MM.1S (cell line): ENCODE data around the gene LAMP1.

ENCODE experiments used
- DNase-seq: peaks from one replicate; pipeline ENCODE4 v3.0.0-alpha.2; 2015
- H2AFZ ChIP-seq: fragments of 300-600 bp; sonication (generic); 2 replicates; pipeline ENCODE4 v1.6.0; 2016; ENCODE audit warnings: antibody characterized with exemption, low read length
- H3F3A ChIP-seq: fragments of 300-600 bp; sonication (generic); 2 replicates; pipeline ENCODE4 v1.6.1; 2016; ENCODE audit warnings: mild to moderate bottlenecking, antibody characterized with exemption, low read length, moderate library complexity, mixed read lengths; ENCODE audit not compliant: insufficient read depth
- H3K27ac ChIP-seq: fragments of 300-600 bp; sonication (generic); 2 replicates; pipeline ENCODE4 v1.5.1; 2016; ENCODE audit warnings: mild to moderate bottlenecking, low read length
- H3K27me3 ChIP-seq: fragments of 300-600 bp; sonication (generic); replicated peaks from 2 replicates; pipeline ENCODE4 v1.6.0; 2016; ENCODE audit warnings: low read length; ENCODE audit not compliant: insufficient read depth
- H3K36me3 ChIP-seq: fragments of 300-600 bp; sonication (generic); replicated peaks from 2 replicates; pipeline ENCODE4 v1.6.1; 2016; ENCODE audit warnings: mild to moderate bottlenecking, low read length, mixed read lengths; ENCODE audit not compliant: insufficient read depth
- H3K4me1 ChIP-seq: fragments of 300-600 bp; sonication (generic); 2 replicates; pipeline ENCODE4 v1.6.1; 2016; ENCODE audit warnings: low read length, mixed read lengths
- H3K4me2 ChIP-seq: fragments of 300-600 bp; sonication (generic); 2 replicates; pipeline ENCODE4 v1.6.0; 2016; ENCODE audit warnings: low read depth, low read length
- H3K4me3 ChIP-seq: fragments of 300-600 bp; sonication (generic); 2 replicates; pipeline ENCODE4 v1.5.1; 2016; ENCODE audit warnings: low read length, mixed read lengths
- H3K79me2 ChIP-seq: fragments of 300-600 bp; sonication (generic); 2 replicates; pipeline ENCODE4 v1.6.1; 2016; ENCODE audit warnings: mixed run types, low read length, mixed read lengths
- H3K9ac ChIP-seq: fragments of 300-600 bp; sonication (generic); 2 replicates; pipeline ENCODE4 v1.6.1; 2016; ENCODE audit warnings: low read length, mixed read lengths
- H3K9me2 ChIP-seq: fragments of 300-600 bp; sonication (generic); replicated peaks from 2 replicates; pipeline ENCODE4 v1.6.1; 2016; ENCODE audit warnings: mild to moderate bottlenecking, low read length, mixed read lengths; ENCODE audit not compliant: insufficient read depth
- H3K9me3 ChIP-seq: fragments of 300-600 bp; sonication (generic); replicated peaks from 2 replicates; pipeline ENCODE4 v1.6.1; 2016; ENCODE audit warnings: mild to moderate bottlenecking, low read length, mixed read lengths; ENCODE audit not compliant: insufficient read depth
- H4K20me1 ChIP-seq: fragments of 300-600 bp; sonication (generic); 2 replicates; pipeline ENCODE4 v1.6.1; 2016; ENCODE audit warnings: mild to moderate bottlenecking, low read length, moderate library complexity, mixed read lengths; ENCODE audit not compliant: insufficient read depth
- EZH2 ChIP-seq: fragments of 300-600 bp; sonication (generic); optimal IDR thresholded peaks from 2 replicates; pipeline ENCODE3; 2017; ENCODE audit warnings: low read depth, mild to moderate bottlenecking, antibody characterized with exemption, low read length, mixed read lengths
- EZH2phosphoT487 ChIP-seq: fragments of 300-600 bp; sonication (generic); IDR thresholded peaks from 2 replicates; pipeline ENCODE4 v1.6.1; 2018; ENCODE audit warnings: antibody characterized with exemption, low read length
- TF ChIP-seq, protein P1 (sequence below): fragments of 300-600 bp; sonication (generic); IDR thresholded peaks from 2 replicates; pipeline ENCODE4 v1.5.1; 2016; ENCODE audit warnings: antibody characterized with exemption, low read length, mixed read lengths

Gene LAMP1

DNA sequence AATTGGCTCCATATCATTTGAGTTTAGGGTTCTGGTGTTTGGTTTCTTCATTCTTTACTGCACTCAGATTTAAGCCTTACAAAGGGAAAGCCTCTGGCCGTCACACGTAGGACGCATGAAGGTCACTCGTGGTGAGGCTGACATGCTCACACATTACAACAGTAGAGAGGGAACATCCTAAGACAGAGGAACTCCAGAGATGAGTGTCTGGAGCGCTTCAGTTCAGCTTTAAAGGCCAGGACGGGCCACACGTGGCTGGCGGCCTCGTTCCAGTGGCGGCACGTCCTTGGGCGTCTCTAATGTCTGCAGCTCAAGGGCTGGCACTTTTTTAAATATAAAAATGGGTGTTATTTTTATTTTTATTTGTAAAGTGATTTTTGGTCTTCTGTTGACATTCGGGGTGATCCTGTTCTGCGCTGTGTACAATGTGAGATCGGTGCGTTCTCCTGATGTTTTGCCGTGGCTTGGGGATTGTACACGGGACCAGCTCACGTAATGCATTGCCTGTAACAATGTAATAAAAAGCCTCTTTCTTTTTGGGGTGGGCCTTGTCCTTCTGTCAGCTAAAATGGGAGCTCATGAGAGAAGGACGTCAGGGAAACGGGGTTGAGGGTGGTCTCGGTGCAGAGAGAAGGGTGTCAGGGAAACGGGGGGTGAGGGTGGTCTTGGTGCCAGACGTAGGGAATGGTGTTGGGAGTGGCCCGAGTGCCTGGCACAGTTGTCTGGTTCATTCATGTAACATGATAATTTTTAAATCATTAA, 26.0 kb downstream of the LAMP1 start:
- no peaks in the 10 kb centered on the region for H3K36me3 ChIP-seq
- no peaks in the 10 kb centered on the region for H3K79me2 ChIP-seq
- H3K4me3 ChIP-seq: no peak overlapping the region
- H4K20me1 ChIP-seq: no peaks in the 10 kb centered on the region
- TF ChIP-seq, protein P1, sequence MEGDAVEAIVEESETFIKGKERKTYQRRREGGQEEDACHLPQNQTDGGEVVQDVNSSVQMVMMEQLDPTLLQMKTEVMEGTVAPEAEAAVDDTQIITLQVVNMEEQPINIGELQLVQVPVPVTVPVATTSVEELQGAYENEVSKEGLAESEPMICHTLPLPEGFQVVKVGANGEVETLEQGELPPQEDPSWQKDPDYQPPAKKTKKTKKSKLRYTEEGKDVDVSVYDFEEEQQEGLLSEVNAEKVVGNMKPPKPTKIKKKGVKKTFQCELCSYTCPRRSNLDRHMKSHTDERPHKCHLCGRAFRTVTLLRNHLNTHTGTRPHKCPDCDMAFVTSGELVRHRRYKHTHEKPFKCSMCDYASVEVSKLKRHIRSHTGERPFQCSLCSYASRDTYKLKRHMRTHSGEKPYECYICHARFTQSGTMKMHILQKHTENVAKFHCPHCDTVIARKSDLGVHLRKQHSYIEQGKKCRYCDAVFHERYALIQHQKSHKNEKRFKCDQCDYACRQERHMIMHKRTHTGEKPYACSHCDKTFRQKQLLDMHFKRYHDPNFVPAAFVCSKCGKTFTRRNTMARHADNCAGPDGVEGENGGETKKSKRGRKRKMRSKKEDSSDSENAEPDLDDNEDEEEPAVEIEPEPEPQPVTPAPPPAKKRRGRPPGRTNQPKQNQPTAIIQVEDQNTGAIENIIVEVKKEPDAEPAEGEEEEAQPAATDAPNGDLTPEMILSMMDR: no peak
- TF ChIP-seq EZH2phosphoT487 (no peak), EZH2 (no peak)
- H3K4me2 ChIP-seq: no peak overlapping the region
- DNase-seq: no peak
- no peaks in the 10 kb centered on the region for H3K4me1 ChIP-seq
- no peak overlapping the region for H2AFZ ChIP-seq
- H3K9me3 ChIP-seq: no peaks in the 10 kb centered on the region
- no peaks in the 10 kb centered on the region for H3K9me2 ChIP-seq
- no peaks in the 10 kb centered on the region for H3F3A ChIP-seq
- no peak overlapping the region for H3K9ac ChIP-seq
- no peak overlapping the region for H3K27ac ChIP-seq
- H3K27me3 ChIP-seq: no peaks in the 10 kb centered on the region

DNA sequence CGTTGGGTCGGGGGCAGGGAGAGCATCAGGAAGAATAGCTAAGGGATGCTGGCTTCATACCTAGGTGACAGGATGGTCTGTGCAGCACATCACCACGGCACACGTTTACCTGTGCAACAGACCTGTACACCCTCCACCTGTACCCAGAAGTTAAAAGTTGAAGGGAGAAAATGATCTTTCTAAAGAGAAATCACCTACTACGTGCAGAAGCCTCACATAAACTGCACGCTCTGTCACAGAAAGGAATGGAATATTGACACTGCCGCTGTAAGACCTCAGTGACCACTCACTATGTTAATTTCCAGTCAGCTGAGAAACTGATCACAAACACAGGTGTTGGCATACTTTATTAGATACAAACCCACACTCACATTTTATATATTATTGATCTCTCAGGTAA, 26.8 kb downstream of the LAMP1 start:
- H3K79me2 ChIP-seq: no peaks in the 10 kb centered on the region
- no peaks in the 10 kb centered on the region for H3K36me3 ChIP-seq
- H4K20me1 ChIP-seq: no peaks in the 10 kb centered on the region
- no peak for DNase-seq
- H3K9ac ChIP-seq: no peak overlapping the region
- TF ChIP-seq, protein P1: no peak
- no peak overlapping the region for H3K27ac ChIP-seq
- no peak overlapping the region for H3K4me3 ChIP-seq
- no peaks in the 10 kb centered on the region for H3K4me1 ChIP-seq
- no peak overlapping the region for H3K4me2 ChIP-seq
- H2AFZ ChIP-seq: no peak overlapping the region
- no peaks in the 10 kb centered on the region for H3K9me2 ChIP-seq
- H3F3A ChIP-seq: no peaks in the 10 kb centered on the region
- H3K27me3 ChIP-seq: no peaks in the 10 kb centered on the region
- H3K9me3 ChIP-seq: no peaks in the 10 kb centered on the region

DNA sequence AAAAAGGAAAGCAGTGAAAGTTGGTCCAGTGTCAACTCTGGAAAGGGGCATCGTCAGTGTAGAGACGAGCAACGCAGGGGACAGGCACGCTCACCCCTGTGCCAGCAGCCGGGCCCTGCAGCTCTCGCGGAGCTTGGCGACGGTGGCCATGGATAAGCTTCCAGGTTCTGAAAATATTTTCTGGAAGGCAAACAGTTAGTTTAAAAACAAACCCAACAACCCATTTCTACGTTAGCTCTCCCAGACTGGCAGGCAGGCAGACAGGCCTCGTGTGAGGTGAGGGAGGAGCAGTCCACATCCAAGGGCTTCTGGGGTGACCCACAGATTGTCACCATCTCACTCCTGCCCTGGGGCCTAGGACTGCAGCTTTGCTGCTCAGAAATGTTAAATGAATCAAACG, 27.4 kb downstream of the LAMP1 start:
- Histone ChIP-seq H3K4me1 (no peaks in the 10 kb centered on the region), H3K9me3 (no peaks in the 10 kb centered on the region), H4K20me1 (no peaks in the 10 kb centered on the region), H3K27ac (no peak overlapping the region), H3F3A (no peaks in the 10 kb centered on the region), H2AFZ (no peak overlapping the region), H3K9ac (no peak overlapping the region), H3K36me3 (no peaks in the 10 kb centered on the region), H3K27me3 (no peaks in the 10 kb centered on the region), H3K79me2 (no peaks in the 10 kb centered on the region), H3K4me3 (no peak overlapping the region), H3K4me2 (no peak overlapping the region), H3K9me2 (no peaks in the 10 kb centered on the region)
- no peak for DNase-seq
- TF ChIP-seq, protein P1: no peak
- no peak for TF ChIP-seq EZH2
- no peak for TF ChIP-seq EZH2phosphoT487
